ENCODE measurements around the gene RCE1.
"Not testable (repeated sequence)": the region's sequence is repeated elsewhere in the genome, so short reads cannot be mapped to it uniquely, and the experiment has no call there.

RCE1 gene

GRCh38 chr11:66842896-66843775 lies at the start of gene RCE1:
Gene RCE1, plus strand, starts transcription at chr11:66843441. Its CDS starts 15 bp downstream, at chr11:66843456.
- H3K4me3 ChIP-seq (ENCODE audit: low read depth, low read length), result peak within 1 kb of the TSS; percentile 97

- not testable (repeated sequence) for H3K4me3 ChIP-seq (ENCODE audit: low read depth, low read length)
Measured at GRCh38 chr11:66799815-66800214, 43.4 kb upstream of the RCE1 start.

GRCh38 chr11:66800720-66801428 lies 42.4 kb upstream of the RCE1 start:
- H3K4me3 ChIP-seq (ENCODE audit: low read depth, low read length), result no peak overlapping the region

- no peak overlapping the region for H3K4me3 ChIP-seq (ENCODE audit: low read depth, low read length)
Measured at GRCh38 chr11:66809592-66809991, 33.6 kb upstream of the RCE1 start.

- H3K4me3 ChIP-seq (ENCODE audit: low read depth, low read length), result no peak overlapping the region
Measured at GRCh38 chr11:66810576-66811185, 32.6 kb upstream of the RCE1 start.

GRCh38 chr11:66814678-66815077 lies 28.6 kb upstream of the RCE1 start:
- H3K4me3 ChIP-seq (ENCODE audit: low read depth, low read length), result no peak overlapping the region

GRCh38 chr11:66815646-66816045 lies 27.6 kb upstream of the RCE1 start:
- no peak overlapping the region for H3K4me3 ChIP-seq (ENCODE audit: low read depth, low read length)

- no peak overlapping the region for H3K4me3 ChIP-seq (ENCODE audit: low read depth, low read length)
Measured at GRCh38 chr11:66818231-66818955, 24.8 kb upstream of the RCE1 start.

- no peak overlapping the region for H3K4me3 ChIP-seq (ENCODE audit: low read depth, low read length)
Measured at GRCh38 chr11:66820381-66820780, 22.9 kb upstream of the RCE1 start.

- H3K4me3 ChIP-seq (ENCODE audit: low read depth, low read length), result no peak overlapping the region
Measured at GRCh38 chr11:66820901-66821300, 22.3 kb upstream of the RCE1 start.

- no peak overlapping the region for H3K4me3 ChIP-seq (ENCODE audit: low read depth, low read length)
Measured at GRCh38 chr11:66823700-66824099, 19.5 kb upstream of the RCE1 start.

GRCh38 chr11:66824573-66824972 lies 18.7 kb upstream of the RCE1 start:
- not testable (repeated sequence) for H3K4me3 ChIP-seq (ENCODE audit: low read depth, low read length)

- no peak overlapping the region for H3K4me3 ChIP-seq (ENCODE audit: low read depth, low read length)
Measured at GRCh38 chr11:66834539-66834845, 8.7 kb upstream of the RCE1 start.

- no peak overlapping the region for H3K4me3 ChIP-seq (ENCODE audit: low read depth, low read length)
Measured at GRCh38 chr11:66834943-66835342, 8.3 kb upstream of the RCE1 start.

GRCh38 chr11:66835768-66836405 lies 7.4 kb upstream of the RCE1 start:
- no peak overlapping the region for H3K4me3 ChIP-seq (ENCODE audit: low read depth, low read length)

GRCh38 chr11:66840317-66841091 lies 2.7 kb upstream of the RCE1 start:
- H3K4me3 ChIP-seq (ENCODE audit: low read depth, low read length), result no peak overlapping the region

- peak overlapping the region; percentile 97 for H3K4me3 ChIP-seq (ENCODE audit: low read depth, low read length)
Measured at GRCh38 chr11:66841861-66842260, 1.4 kb upstream of the RCE1 start.

GRCh38 chr11:66842501-66842895 lies 743 bp upstream of the RCE1 start:
- peak overlapping the region; percentile 97 for H3K4me3 ChIP-seq (ENCODE audit: low read depth, low read length)

- H3K4me3 ChIP-seq (ENCODE audit: low read depth, low read length), result peak overlapping the region; percentile 97
Measured at GRCh38 chr11:66843776-66844495, 695 bp downstream of the RCE1 start.

All from iPS-11a (cell line).